Osteocyte (in vitro differentiated cells): ENCODE measurements around the gene TRAFD1. TPM values are rescaled to one million over a fixed set of nuclear protein-coding genes. Genes with fewer than 3 reads are reported as not detected.

Experiments used
- DNase-seq: peaks from one replicate; pipeline ENCODE4 v3.0.0; 2021; ENCODE audit warnings: mixed read lengths; ENCODE audit not compliant: unreplicated experiment; ENCODE audit errors: extremely low spot score
- H3K27ac Mint-ChIP-seq: one replicate; pipeline ENCODE4 v1.8.0; 2021; ENCODE audit warnings: mild to moderate bottlenecking, mixed read lengths; ENCODE audit not compliant: unreplicated experiment
- H3K27me3 Mint-ChIP-seq: one replicate; pipeline ENCODE4 v1.8.0; 2021; ENCODE audit warnings: mixed read lengths; ENCODE audit not compliant: unreplicated experiment
- H3K36me3 Mint-ChIP-seq: one replicate; pipeline ENCODE4 v1.8.0; 2021; ENCODE audit warnings: mixed read lengths; ENCODE audit not compliant: unreplicated experiment
- H3K4me1 Mint-ChIP-seq: one replicate; pipeline ENCODE4 v1.8.0; 2021; ENCODE audit warnings: mixed read lengths; ENCODE audit not compliant: unreplicated experiment
- H3K4me3 Mint-ChIP-seq: one replicate; pipeline ENCODE4 v1.8.0; 2021; ENCODE audit warnings: mild to moderate bottlenecking, moderate library complexity, mixed read lengths; ENCODE audit not compliant: unreplicated experiment
- H3K9me3 Mint-ChIP-seq: one replicate; pipeline ENCODE4 v1.8.0; 2021; ENCODE audit warnings: mixed read lengths; ENCODE audit not compliant: unreplicated experiment
- total RNA-seq: library from RNA; stranded (reverse); gene quantifications from 2 replicates; pipeline ENCODE4 v1.2.1, GENCODE V29; 2021
- TF ChIP-seq, protein P1 (sequence below): fragments of 200-600 bp; sonication (generic); IDR thresholded peaks from 2 replicates; pipeline ENCODE4 v1.5.0; 2021; ENCODE audit warnings: antibody characterized with exemption, mild to moderate bottlenecking, moderate library complexity

Gene TRAFD1
- total RNA-seq, 1 donor from 2014 or later = 34.8 TPM

GRCh38 chr12:112111931-112112330, 13.4 kb upstream of the TRAFD1 start:
- TF ChIP-seq, protein P1, sequence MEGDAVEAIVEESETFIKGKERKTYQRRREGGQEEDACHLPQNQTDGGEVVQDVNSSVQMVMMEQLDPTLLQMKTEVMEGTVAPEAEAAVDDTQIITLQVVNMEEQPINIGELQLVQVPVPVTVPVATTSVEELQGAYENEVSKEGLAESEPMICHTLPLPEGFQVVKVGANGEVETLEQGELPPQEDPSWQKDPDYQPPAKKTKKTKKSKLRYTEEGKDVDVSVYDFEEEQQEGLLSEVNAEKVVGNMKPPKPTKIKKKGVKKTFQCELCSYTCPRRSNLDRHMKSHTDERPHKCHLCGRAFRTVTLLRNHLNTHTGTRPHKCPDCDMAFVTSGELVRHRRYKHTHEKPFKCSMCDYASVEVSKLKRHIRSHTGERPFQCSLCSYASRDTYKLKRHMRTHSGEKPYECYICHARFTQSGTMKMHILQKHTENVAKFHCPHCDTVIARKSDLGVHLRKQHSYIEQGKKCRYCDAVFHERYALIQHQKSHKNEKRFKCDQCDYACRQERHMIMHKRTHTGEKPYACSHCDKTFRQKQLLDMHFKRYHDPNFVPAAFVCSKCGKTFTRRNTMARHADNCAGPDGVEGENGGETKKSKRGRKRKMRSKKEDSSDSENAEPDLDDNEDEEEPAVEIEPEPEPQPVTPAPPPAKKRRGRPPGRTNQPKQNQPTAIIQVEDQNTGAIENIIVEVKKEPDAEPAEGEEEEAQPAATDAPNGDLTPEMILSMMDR = no peak
- H3K4me3 Mint-ChIP-seq = no peak overlapping the region
- DNase-seq = no peak
- no peaks in the 10 kb centered on the region for H3K36me3 Mint-ChIP-seq
- no peaks in the 10 kb centered on the region for H3K9me3 Mint-ChIP-seq
- H3K27ac Mint-ChIP-seq = no peak overlapping the region
- H3K27me3 Mint-ChIP-seq = no peaks in the 10 kb centered on the region
- peaks cover 25% of the 10 kb centered on the region for H3K4me1 Mint-ChIP-seq

DNA sequence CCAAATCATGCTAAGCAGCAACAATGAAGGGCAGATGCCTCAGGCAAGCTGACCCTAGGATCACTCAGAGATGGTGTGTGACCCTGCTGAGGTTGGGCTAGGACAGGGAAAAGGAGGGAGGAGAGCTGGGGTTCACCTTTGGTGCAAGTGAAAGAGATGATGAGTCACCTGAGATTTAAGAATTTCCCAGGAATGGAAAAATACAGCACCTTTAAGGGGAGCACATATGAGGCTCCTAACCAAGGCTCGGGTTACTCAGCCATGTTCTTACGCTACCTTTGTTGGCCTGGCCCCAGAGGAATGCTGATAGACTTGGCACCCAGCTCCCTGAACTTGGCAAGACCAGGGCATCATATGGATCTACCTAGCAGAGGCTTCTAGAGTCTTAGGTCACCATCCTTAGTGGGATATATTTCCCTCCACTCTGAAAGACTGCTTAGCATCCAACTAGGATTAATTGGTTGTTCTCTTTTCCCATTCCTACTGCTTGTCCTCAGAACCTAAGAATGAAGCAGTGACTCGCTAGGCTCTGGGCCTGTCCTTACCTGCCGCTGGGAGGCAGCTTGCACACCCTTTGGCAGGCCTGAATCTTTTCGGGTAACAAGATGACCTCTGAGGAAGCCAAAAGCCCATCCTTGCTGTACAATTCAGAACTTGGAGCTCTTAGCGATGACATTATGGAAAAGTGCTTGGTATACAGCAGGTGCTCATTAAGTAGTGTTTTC, 12.8 kb upstream of the TRAFD1 start:
- no peak overlapping the region for H3K27ac Mint-ChIP-seq
- no peak for DNase-seq
- H3K36me3 Mint-ChIP-seq = no peaks in the 10 kb centered on the region
- no peaks in the 10 kb centered on the region for H3K9me3 Mint-ChIP-seq
- TF ChIP-seq, protein P1 = no peak
- no peak overlapping the region for H3K4me3 Mint-ChIP-seq
- H3K4me1 Mint-ChIP-seq = peaks cover 21% of the 10 kb centered on the region
- H3K27me3 Mint-ChIP-seq = no peaks in the 10 kb centered on the region

DNA sequence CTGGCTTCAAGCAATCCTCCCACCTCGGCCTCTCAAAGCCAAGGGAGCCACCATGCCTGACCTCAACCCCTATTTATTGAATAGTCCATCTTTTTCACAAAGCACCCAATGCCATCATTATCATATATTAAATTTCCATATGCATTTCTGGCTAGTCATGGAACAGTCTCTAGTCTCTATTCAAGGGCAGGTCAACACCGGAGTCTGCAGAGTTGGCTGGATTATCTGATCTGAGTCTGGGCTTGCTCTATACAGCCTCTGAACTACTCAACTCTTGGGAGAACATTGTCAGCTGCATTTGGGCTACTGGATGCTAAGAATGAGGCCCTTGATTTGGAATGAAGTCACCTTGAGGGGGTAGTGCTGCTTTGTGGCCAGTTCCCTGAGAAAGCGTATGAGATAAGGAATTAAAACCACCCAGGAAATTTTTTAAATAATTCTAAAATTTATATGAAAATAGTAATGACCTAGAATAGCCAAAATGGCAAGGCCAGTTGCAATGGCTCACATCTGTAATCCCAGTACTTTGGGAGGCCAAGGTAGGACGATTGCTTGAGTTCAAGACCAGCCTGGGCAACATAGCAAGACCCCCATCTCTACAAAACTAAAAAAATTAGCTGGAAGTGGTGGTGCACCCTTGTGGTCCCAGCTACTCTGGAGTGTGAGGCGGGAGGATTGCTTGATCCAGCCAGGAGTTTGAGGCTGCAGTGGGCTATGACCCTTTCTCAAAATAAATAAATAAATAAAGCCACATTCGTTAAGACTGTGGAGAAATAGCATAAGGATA, 9.9 kb upstream of the TRAFD1 start:
- no peak overlapping the region for H3K4me3 Mint-ChIP-seq
- H3K9me3 Mint-ChIP-seq = no peaks in the 10 kb centered on the region
- peaks cover 10% of the 10 kb centered on the region for H3K4me1 Mint-ChIP-seq
- no peak overlapping the region for H3K27ac Mint-ChIP-seq
- no peaks in the 10 kb centered on the region for H3K27me3 Mint-ChIP-seq
- no peaks in the 10 kb centered on the region for H3K36me3 Mint-ChIP-seq
- DNase-seq = no peak
- TF ChIP-seq, protein P1 = no peak

GRCh38 chr12:112116232-112117060, 8.9 kb upstream of the TRAFD1 start:
- Mint-ChIP-seq H3K27ac (peak overlapping the region; percentile 48), H3K27me3 (no peaks in the 10 kb centered on the region), H3K4me3 (no peak overlapping the region), H3K9me3 (no peaks in the 10 kb centered on the region), H3K36me3 (no peaks in the 10 kb centered on the region), H3K4me1 (peaks cover 13% of the 10 kb centered on the region)
- DNase-seq = no peak
- TF ChIP-seq, protein P1 = no peak
